ENCODE data around the gene NDEL1. TPM values are rescaled to one million over a fixed set of nuclear protein-coding genes. Genes with fewer than 3 reads are reported as not detected.

Gene NDEL1
- total RNA-seq, 1 donor from 2014 or later, result 68.2 TPM

DNA sequence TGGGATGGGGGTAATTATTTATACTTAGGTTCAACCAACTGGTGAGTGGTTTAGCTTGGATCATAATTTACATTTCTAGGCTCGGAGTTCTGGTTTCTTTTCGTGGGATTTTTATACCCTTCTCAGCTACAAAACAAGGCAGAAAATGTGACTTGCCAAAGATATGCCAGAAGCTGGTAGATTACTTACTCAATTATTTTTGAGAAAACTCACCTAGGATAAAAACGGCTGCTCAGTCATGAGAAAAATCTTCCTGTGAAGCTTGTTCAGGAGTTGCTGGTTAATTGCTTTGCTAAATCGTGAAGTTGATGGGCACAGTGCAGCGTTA is 1.1 kb downstream of the NDEL1 start:
- Mint-ChIP-seq H3K9me3 (ENCODE audit: unreplicated experiment) (no peaks in the 10 kb centered on the region), H3K27ac (ENCODE audit: unreplicated experiment) (peak overlapping the region; percentile 98), H3K36me3 (ENCODE audit: unreplicated experiment) (peaks cover 10% of the 10 kb centered on the region), H3K27me3 (ENCODE audit: unreplicated experiment) (peaks cover 4% of the 10 kb centered on the region), H3K4me3 (ENCODE audit: unreplicated experiment) (peak overlapping the region; percentile 94), H3K4me1 (ENCODE audit: unreplicated experiment) (peaks cover 34% of the 10 kb centered on the region)
- DNase-seq (ENCODE audit: extremely low spot score, unreplicated experiment), result no peak
- TF ChIP-seq, protein P1, sequence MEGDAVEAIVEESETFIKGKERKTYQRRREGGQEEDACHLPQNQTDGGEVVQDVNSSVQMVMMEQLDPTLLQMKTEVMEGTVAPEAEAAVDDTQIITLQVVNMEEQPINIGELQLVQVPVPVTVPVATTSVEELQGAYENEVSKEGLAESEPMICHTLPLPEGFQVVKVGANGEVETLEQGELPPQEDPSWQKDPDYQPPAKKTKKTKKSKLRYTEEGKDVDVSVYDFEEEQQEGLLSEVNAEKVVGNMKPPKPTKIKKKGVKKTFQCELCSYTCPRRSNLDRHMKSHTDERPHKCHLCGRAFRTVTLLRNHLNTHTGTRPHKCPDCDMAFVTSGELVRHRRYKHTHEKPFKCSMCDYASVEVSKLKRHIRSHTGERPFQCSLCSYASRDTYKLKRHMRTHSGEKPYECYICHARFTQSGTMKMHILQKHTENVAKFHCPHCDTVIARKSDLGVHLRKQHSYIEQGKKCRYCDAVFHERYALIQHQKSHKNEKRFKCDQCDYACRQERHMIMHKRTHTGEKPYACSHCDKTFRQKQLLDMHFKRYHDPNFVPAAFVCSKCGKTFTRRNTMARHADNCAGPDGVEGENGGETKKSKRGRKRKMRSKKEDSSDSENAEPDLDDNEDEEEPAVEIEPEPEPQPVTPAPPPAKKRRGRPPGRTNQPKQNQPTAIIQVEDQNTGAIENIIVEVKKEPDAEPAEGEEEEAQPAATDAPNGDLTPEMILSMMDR (IDR thresholded peaks at IDR 0.05), result no peak

DNA sequence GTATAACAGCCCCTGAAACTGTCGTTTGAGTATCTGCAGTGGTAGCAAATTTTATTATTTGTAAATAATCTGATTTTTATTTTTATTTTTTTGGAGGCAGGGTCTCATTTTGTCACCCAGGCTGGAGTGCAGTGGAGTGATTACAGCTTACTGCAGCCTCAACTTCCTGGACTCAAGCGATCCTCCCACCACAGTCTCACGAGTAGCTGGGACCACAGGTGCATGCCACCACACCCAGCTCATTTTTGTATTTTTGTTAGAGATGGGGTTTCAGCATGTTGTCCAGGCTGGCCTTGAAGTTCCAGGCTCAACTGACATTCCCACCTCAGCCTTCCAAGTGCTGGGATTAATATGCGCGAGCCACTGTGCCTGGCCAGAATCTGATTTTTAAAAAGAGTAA is 2.8 kb downstream of the NDEL1 start:
- Mint-ChIP-seq H3K4me1 (ENCODE audit: unreplicated experiment) (peaks cover 40% of the 10 kb centered on the region), H3K9me3 (ENCODE audit: unreplicated experiment) (no peaks in the 10 kb centered on the region), H3K36me3 (ENCODE audit: unreplicated experiment) (peaks cover 10% of the 10 kb centered on the region), H3K27me3 (ENCODE audit: unreplicated experiment) (no peaks in the 10 kb centered on the region), H3K4me3 (ENCODE audit: unreplicated experiment) (no peak overlapping the region), H3K27ac (ENCODE audit: unreplicated experiment) (no peak overlapping the region)
- TF ChIP-seq, protein P1 (IDR thresholded peaks at IDR 0.05), result no peak
- DNase-seq (ENCODE audit: extremely low spot score, unreplicated experiment), result no peak

DNA sequence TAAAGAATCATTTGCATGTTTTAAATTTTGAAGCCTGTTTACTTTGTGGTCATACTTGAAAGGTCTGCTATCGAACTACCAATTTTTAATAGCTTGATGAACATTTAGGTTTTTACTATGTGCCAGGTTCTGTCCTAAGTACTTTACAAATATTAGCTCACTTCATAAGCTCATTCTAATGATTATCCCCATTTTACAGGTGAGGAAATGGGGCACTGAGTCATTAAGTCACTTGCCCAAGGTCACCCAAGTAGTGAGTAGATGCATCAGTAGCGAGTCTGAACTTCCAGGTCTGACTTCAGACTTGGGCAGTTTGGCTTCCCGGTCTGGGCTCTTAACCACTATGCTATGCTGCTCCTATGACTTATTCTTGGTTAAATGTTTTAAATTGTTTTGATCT is 4.0 kb downstream of the NDEL1 start:
- Mint-ChIP-seq H3K27ac (ENCODE audit: unreplicated experiment) (no peak overlapping the region), H3K9me3 (ENCODE audit: unreplicated experiment) (no peaks in the 10 kb centered on the region), H3K27me3 (ENCODE audit: unreplicated experiment) (no peaks in the 10 kb centered on the region), H3K4me3 (ENCODE audit: unreplicated experiment) (no peak overlapping the region), H3K4me1 (ENCODE audit: unreplicated experiment) (peaks cover 41% of the 10 kb centered on the region), H3K36me3 (ENCODE audit: unreplicated experiment) (peaks cover 13% of the 10 kb centered on the region)
- TF ChIP-seq, protein P1 (IDR thresholded peaks at IDR 0.05), result no peak
- no peak for DNase-seq (ENCODE audit: extremely low spot score, unreplicated experiment)

DNA sequence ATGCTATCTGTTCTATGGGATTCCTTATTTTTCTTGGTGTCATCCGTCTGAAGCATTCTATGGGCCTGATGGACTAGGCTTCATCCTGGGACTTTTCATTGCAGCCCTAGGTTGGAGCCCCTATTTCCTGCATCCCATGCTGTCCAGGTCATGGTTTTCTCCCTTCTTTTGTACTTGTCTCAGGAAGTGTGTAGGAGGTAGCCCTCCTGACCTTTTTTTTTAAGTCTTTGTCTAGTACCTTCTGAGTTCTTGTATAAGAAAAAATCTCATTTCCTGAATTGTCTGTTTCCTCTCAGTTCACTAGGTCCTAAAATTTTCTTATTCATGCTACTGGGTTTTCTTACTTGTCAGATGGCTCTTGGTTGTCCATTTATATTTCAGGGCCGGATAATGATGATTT is 6.0 kb downstream of the NDEL1 start:
- Mint-ChIP-seq H3K27ac (ENCODE audit: unreplicated experiment) (peak overlapping the region; percentile 21), H3K4me3 (ENCODE audit: unreplicated experiment) (no peak overlapping the region), H3K36me3 (ENCODE audit: unreplicated experiment) (peaks cover 17% of the 10 kb centered on the region), H3K27me3 (ENCODE audit: unreplicated experiment) (no peaks in the 10 kb centered on the region), H3K9me3 (ENCODE audit: unreplicated experiment) (no peaks in the 10 kb centered on the region), H3K4me1 (ENCODE audit: unreplicated experiment) (peaks cover 33% of the 10 kb centered on the region)
- DNase-seq (ENCODE audit: extremely low spot score, unreplicated experiment), result no peak
- TF ChIP-seq, protein P1 (IDR thresholded peaks at IDR 0.05), result no peak

DNA sequence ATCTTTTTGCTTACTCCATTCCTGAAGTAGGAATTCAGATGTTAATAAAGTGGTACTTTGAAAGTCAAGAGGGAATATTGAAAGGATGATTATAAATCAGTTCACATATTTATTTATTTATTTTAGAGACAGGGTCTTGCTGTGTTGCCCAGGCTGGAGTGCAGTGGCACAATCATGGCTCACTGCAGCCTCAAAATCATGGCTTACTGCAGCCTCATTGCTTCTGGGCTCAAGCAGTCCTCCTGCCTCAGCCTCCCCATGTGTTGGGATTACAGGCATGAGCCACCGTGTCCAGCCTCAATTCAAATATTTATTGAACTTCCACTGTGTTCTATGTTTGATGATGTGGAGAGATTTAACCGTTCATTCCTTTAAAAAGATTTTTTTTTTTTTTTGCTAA is 6.6 kb downstream of the NDEL1 start:
- no peaks in the 10 kb centered on the region for H3K9me3 Mint-ChIP-seq (ENCODE audit: unreplicated experiment)
- TF ChIP-seq, protein P1 (IDR thresholded peaks at IDR 0.05), result no peak
- H3K27ac Mint-ChIP-seq (ENCODE audit: unreplicated experiment), result no peak overlapping the region
- H3K4me3 Mint-ChIP-seq (ENCODE audit: unreplicated experiment), result no peak overlapping the region
- peaks cover 30% of the 10 kb centered on the region for H3K4me1 Mint-ChIP-seq (ENCODE audit: unreplicated experiment)
- H3K36me3 Mint-ChIP-seq (ENCODE audit: unreplicated experiment), result peaks cover 21% of the 10 kb centered on the region
- no peak for DNase-seq (ENCODE audit: extremely low spot score, unreplicated experiment)
- no peaks in the 10 kb centered on the region for H3K27me3 Mint-ChIP-seq (ENCODE audit: unreplicated experiment)

Measured in osteocyte (in vitro differentiated cells).